Naive B cell (primary cell): ENCODE measurements around the gene SPTSSB. TPM values are rescaled to one million over a fixed set of nuclear protein-coding genes. Genes with fewer than 3 reads are reported as not detected.

Source experiments
- ATAC-seq, 2 donors: fragments of 150-1000 bp; cut with Tn5 transposase; 2 replicates each; pipeline ENCODE4 v1.10.0; 2021; ENCODE audit warnings: low read depth in 2 of 2, mild to moderate bottlenecking in 2 of 2, moderate library complexity in 2 of 2
- DNase-seq: peaks from one replicate; pipeline ENCODE4 v3.0.0; 2022
- H3K27ac Mint-ChIP-seq, 6 donors: one replicate each; pipeline ENCODE4 v1.8.0; 2020 to 2022; ENCODE audit warnings: mild to moderate bottlenecking in 6 of 6, mixed read lengths in 6 of 6, moderate library complexity in 5 of 6, inconsistent platforms in 2 of 6
- H3K27me3 Mint-ChIP-seq, 3 donors: one replicate each; pipeline ENCODE4 v1.8.0; 2021 to 2022; ENCODE audit warnings: mixed read lengths in 3 of 3, mild to moderate bottlenecking in 1 of 3
- H3K36me3 Mint-ChIP-seq, 2 donors: one replicate each; pipeline ENCODE4 v1.8.0; 2020 to 2022; ENCODE audit warnings: mixed read lengths in 2 of 2, inconsistent platforms in 1 of 2, mild to moderate bottlenecking in 1 of 2
- H3K4me1 Mint-ChIP-seq, 3 donors: one replicate each; pipeline ENCODE4 v1.8.0; 2020 to 2022; ENCODE audit warnings: mixed read lengths in 3 of 3, inconsistent platforms in 1 of 3, mild to moderate bottlenecking in 1 of 3, moderate library complexity in 1 of 3
- H3K4me3 Mint-ChIP-seq, 8 donors: one replicate each; pipeline ENCODE4 v1.8.0; 2020 to 2022; ENCODE audit warnings: mild to moderate bottlenecking in 8 of 8, mixed read lengths in 8 of 8, moderate library complexity in 8 of 8, inconsistent platforms in 2 of 8
- H3K9me3 Mint-ChIP-seq, 7 donors: one replicate each; pipeline ENCODE4 v1.8.0; 2020 to 2022; ENCODE audit warnings: mixed read lengths in 7 of 7, mild to moderate bottlenecking in 5 of 7, inconsistent platforms in 2 of 7, moderate library complexity in 1 of 7
- polyA plus RNA-seq, 6 donors: library from polyadenylated mRNA; unstranded; fragments of 300-500 nt; fragmentation: Illumina TruSeq; gene quantifications; one replicate each; pipeline ENCODE4 v1.2.3, GENCODE V29; 2021; ENCODE audit warnings: low read depth in 6 of 6

The SPTSSB gene
- under 1 TPM in 1 of 6 donors, not detected in 5; 0.23 TPM for polyA plus RNA-seq

GRCh38 chr3:161371441-161372320, at the start of gene SPTSSB:
Gene SPTSSB, minus strand, starts transcription at chr3:161371517. Its CDS starts 25,194 bp downstream, at chr3:161346323.
- H3K4me1 Mint-ChIP-seq, result peaks cover 17 to 20% (median 17%) of the 10 kb centered on the region in 3 donors
- H3K36me3 Mint-ChIP-seq, result no peaks in the 10 kb centered on the region
- no peaks in the 10 kb centered on the region for H3K9me3 Mint-ChIP-seq
- H3K4me3 Mint-ChIP-seq, result peak within 1 kb of the TSS; percentile 29 to 73 (median 50)
- no peak for ATAC-seq
- H3K27ac Mint-ChIP-seq, result no peak within 1 kb of the TSS
- peaks cover 53 to 77% (median 73%) of the 10 kb centered on the region in 3 donors for H3K27me3 Mint-ChIP-seq
- no peak for DNase-seq

GRCh38 chr3:161420746-161421145, 49.4 kb upstream of the SPTSSB start:
- no peak overlapping the region for H3K27ac Mint-ChIP-seq
- no peak for DNase-seq
- no peaks in the 10 kb centered on the region for H3K27me3 Mint-ChIP-seq
- H3K36me3 Mint-ChIP-seq, result peaks cover 0 to 8% of the 10 kb centered on the region in 2 donors
- ATAC-seq, result no peak
- peaks cover 1 to 11% (median 7%) of the 10 kb centered on the region in 7 donors for H3K9me3 Mint-ChIP-seq
- no peaks in the 10 kb centered on the region for H3K4me1 Mint-ChIP-seq
- no peak overlapping the region for H3K4me3 Mint-ChIP-seq

GRCh38 chr3:161419555-161420333, 48.4 kb upstream of the SPTSSB start:
- H3K27ac Mint-ChIP-seq, result no peak overlapping the region
- DNase-seq (no peak), ATAC-seq (no peak)
- no peaks in the 10 kb centered on the region for H3K4me1 Mint-ChIP-seq
- peaks cover 0 to 8% of the 10 kb centered on the region in 2 donors for H3K36me3 Mint-ChIP-seq
- H3K9me3 Mint-ChIP-seq, result peaks cover 1 to 11% (median 7%) of the 10 kb centered on the region in 7 donors
- H3K27me3 Mint-ChIP-seq, result no peaks in the 10 kb centered on the region
- H3K4me3 Mint-ChIP-seq, result no peak overlapping the region

GRCh38 chr3:161415506-161416231, 44.4 kb upstream of the SPTSSB start:
- H3K36me3 Mint-ChIP-seq, result peaks cover 0 to 8% of the 10 kb centered on the region in 2 donors
- no peak for DNase-seq
- no peak overlapping the region for H3K27ac Mint-ChIP-seq
- no peak overlapping the region for H3K4me3 Mint-ChIP-seq
- peaks cover 0 to 11% (median 5%) of the 10 kb centered on the region in 3 donors for H3K27me3 Mint-ChIP-seq
- H3K9me3 Mint-ChIP-seq, result peaks cover 1 to 11% (median 7%) of the 10 kb centered on the region in 7 donors
- ATAC-seq, result no peak
- no peaks in the 10 kb centered on the region for H3K4me1 Mint-ChIP-seq

GRCh38 chr3:161414907-161415306, 43.6 kb upstream of the SPTSSB start:
- H3K27ac Mint-ChIP-seq, result no peak overlapping the region
- H3K9me3 Mint-ChIP-seq, result peaks cover 1 to 11% (median 7%) of the 10 kb centered on the region in 7 donors
- DNase-seq, result no peak
- no peaks in the 10 kb centered on the region for H3K4me1 Mint-ChIP-seq
- H3K27me3 Mint-ChIP-seq, result peaks cover 1 to 14% (median 5%) of the 10 kb centered on the region in 3 donors
- H3K36me3 Mint-ChIP-seq, result peaks cover 0 to 8% of the 10 kb centered on the region in 2 donors
- ATAC-seq, result no peak
- H3K4me3 Mint-ChIP-seq, result no peak overlapping the region

- Mint-ChIP-seq H3K27me3 (peaks cover 3 to 16% (median 5%) of the 10 kb centered on the region in 3 donors), H3K27ac (no peak overlapping the region), H3K9me3 (peaks cover 1 to 11% (median 7%) of the 10 kb centered on the region in 7 donors), H3K36me3 (peaks cover 0 to 8% of the 10 kb centered on the region in 2 donors), H3K4me3 (no peak overlapping the region), H3K4me1 (no peaks in the 10 kb centered on the region)
- ATAC-seq (no peak), DNase-seq (no peak)
Observed at GRCh38 chr3:161413855-161414210, 42.5 kb upstream of the SPTSSB start.

- Mint-ChIP-seq H3K9me3 (peaks cover 1 to 11% (median 7%) of the 10 kb centered on the region in 7 donors), H3K36me3 (peaks cover 0 to 8% of the 10 kb centered on the region in 2 donors), H3K4me3 (no peak overlapping the region), H3K27me3 (peaks cover 3 to 16% (median 5%) of the 10 kb centered on the region in 3 donors), H3K27ac (no peak overlapping the region), H3K4me1 (no peaks in the 10 kb centered on the region)
- ATAC-seq (no peak), DNase-seq (no peak)
Observed at GRCh38 chr3:161413127-161413854, 42.0 kb upstream of the SPTSSB start.

- ATAC-seq (no peak), DNase-seq (no peak)
- no peak overlapping the region for H3K4me3 Mint-ChIP-seq
- peaks cover 3 to 16% (median 5%) of the 10 kb centered on the region in 3 donors for H3K27me3 Mint-ChIP-seq
- H3K27ac Mint-ChIP-seq, result no peak overlapping the region
- peaks cover 0 to 11% (median 7%) of the 10 kb centered on the region in 7 donors for H3K9me3 Mint-ChIP-seq
- H3K36me3 Mint-ChIP-seq, result peaks cover 0 to 8% of the 10 kb centered on the region in 2 donors
- no peaks in the 10 kb centered on the region for H3K4me1 Mint-ChIP-seq
Observed at GRCh38 chr3:161412123-161412522, 40.8 kb upstream of the SPTSSB start.

GRCh38 chr3:161409858-161410257, 38.5 kb upstream of the SPTSSB start:
- H3K4me1 Mint-ChIP-seq, result no peaks in the 10 kb centered on the region
- no peak overlapping the region for H3K4me3 Mint-ChIP-seq
- ATAC-seq (no peak), DNase-seq (no peak)
- peaks cover 9 to 16% (median 12%) of the 10 kb centered on the region in 3 donors for H3K27me3 Mint-ChIP-seq
- H3K9me3 Mint-ChIP-seq, result peaks cover 0 to 6% (median 0%) of the 10 kb centered on the region in 7 donors
- H3K36me3 Mint-ChIP-seq, result no peaks in the 10 kb centered on the region
- H3K27ac Mint-ChIP-seq, result peak overlapping the region in 1 of 6 donors; percentile 79

GRCh38 chr3:161409069-161409468, 37.8 kb upstream of the SPTSSB start:
- Mint-ChIP-seq H3K27me3 (peaks cover 9 to 13% (median 9%) of the 10 kb centered on the region in 3 donors), H3K27ac (no peak overlapping the region), H3K36me3 (no peaks in the 10 kb centered on the region), H3K9me3 (peaks cover 0 to 6% (median 0%) of the 10 kb centered on the region in 7 donors), H3K4me1 (no peaks in the 10 kb centered on the region), H3K4me3 (no peak overlapping the region)
- ATAC-seq, result no peak
- no peak for DNase-seq

GRCh38 chr3:161406594-161407555, 35.6 kb upstream of the SPTSSB start:
- H3K27me3 Mint-ChIP-seq, result peaks cover 6 to 9% (median 7%) of the 10 kb centered on the region in 3 donors
- no peak overlapping the region for H3K4me3 Mint-ChIP-seq
- no peak for DNase-seq
- H3K4me1 Mint-ChIP-seq, result no peaks in the 10 kb centered on the region
- no peak for ATAC-seq
- no peak overlapping the region for H3K27ac Mint-ChIP-seq
- peaks cover 0 to 6% (median 0%) of the 10 kb centered on the region in 7 donors for H3K9me3 Mint-ChIP-seq
- H3K36me3 Mint-ChIP-seq, result no peaks in the 10 kb centered on the region
